ENCODE results near the gene HELZ. TPM values are rescaled to one million over a fixed set of nuclear protein-coding genes. Genes with fewer than 3 reads are reported as not detected.

Gene HELZ
- total and polyA plus RNA-seq, 2 donors (not counting 1 experiment from before 2014, with no cell fraction given) = 18.9 to 28.1 TPM

DNA sequence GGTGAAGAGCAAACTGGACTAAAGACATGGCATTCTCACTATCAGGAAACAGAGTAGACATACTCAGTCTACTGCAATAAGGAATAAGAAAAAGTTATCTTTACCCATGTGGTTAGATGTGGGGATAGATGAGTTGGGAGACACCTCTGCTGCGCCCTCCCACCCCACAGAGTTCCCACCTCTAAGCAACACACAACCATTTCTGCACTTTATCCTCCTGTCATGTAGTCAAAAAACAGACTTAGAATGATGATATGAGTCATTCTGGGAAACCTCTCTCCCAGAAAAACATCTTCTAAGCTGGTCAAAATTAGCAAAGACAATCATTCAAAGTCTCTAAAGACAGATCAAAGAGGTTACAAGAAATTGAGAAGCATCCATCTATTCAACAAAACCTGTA is 105.7 kb downstream of the HELZ start:
- H3K4me3 ChIP-seq (replicated peaks in 1 of 4; ENCODE audit: control extremely low read depth in 1 of 4, insufficient read depth in 1 of 4, low read depth in 3 of 4, low read length in 4 of 4) = no peak overlapping the region
- no peaks in the 10 kb centered on the region for H3K4me1 ChIP-seq (ENCODE audit: control insufficient read depth, extremely low read depth, insufficient read depth, low read length)
- TF ChIP-seq CTCF (conservative IDR thresholded peaks at IDR 0.05 in 1 of 2, IDR thresholded peaks at IDR 0.05 in 1 of 2; ENCODE audit: low read depth in 1 of 2, low read length in 2 of 2) (no peak), EZH2 (IDR thresholded peaks at IDR 0.05; ENCODE audit: low read length, missing control alignments) (no peak)
- DNase-seq (ENCODE audit: low read depth in 2 of 2) = no peak
- H3K9ac ChIP-seq (ENCODE audit: insufficient read depth, low read length) = no peak overlapping the region
- H3K4me2 ChIP-seq (ENCODE audit: extremely low read depth, insufficient read depth, low read length) = no peak overlapping the region
- H3K36me3 ChIP-seq (ENCODE audit: control insufficient read depth, insufficient read depth, low read length) = no peaks in the 10 kb centered on the region
- no peaks in the 10 kb centered on the region for H4K20me1 ChIP-seq (ENCODE audit: control insufficient read depth, extremely low read depth, insufficient read depth, low read length)
- no peaks in the 10 kb centered on the region for H3K9me3 ChIP-seq (ENCODE audit: control insufficient read depth, insufficient read depth, low read depth, low read length)
- no peaks in the 10 kb centered on the region for H3K27me3 ChIP-seq (ENCODE audit: control insufficient read depth, insufficient read depth, low read length)
- H3K79me2 ChIP-seq (ENCODE audit: control insufficient read depth, insufficient read depth, low read length) = no peaks in the 10 kb centered on the region
- no peak overlapping the region for H2AFZ ChIP-seq (ENCODE audit: low read length)
- no peak overlapping the region for H3K27ac ChIP-seq (ENCODE audit: insufficient read depth, low read length)

DNA sequence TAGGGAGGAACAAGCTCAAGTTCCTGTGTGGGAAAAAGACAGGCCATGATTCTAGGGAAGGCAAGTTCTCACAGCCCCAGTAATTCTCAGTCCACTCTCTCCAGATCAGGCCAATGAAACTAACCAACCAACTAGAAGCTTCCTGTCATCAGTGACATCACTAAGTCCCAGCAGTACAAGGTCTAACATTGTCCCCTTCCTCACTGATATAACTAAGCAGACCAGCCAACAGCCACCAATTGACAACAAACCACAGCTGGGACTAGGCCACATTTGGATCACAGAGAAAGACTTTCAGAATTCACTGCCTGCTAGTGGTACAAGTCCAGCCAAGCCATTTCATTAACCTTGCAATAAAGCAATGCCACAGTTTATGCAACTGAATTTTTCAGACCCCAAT is 106.6 kb downstream of the HELZ start:
- Histone ChIP-seq H3K4me1 (ENCODE audit: control insufficient read depth, extremely low read depth, insufficient read depth, low read length) (no peaks in the 10 kb centered on the region), H3K27me3 (ENCODE audit: control insufficient read depth, insufficient read depth, low read length) (no peaks in the 10 kb centered on the region), H3K36me3 (ENCODE audit: control insufficient read depth, insufficient read depth, low read length) (no peaks in the 10 kb centered on the region), H3K4me2 (ENCODE audit: extremely low read depth, insufficient read depth, low read length) (no peak overlapping the region), H3K4me3 (replicated peaks in 1 of 4; ENCODE audit: control extremely low read depth in 1 of 4, insufficient read depth in 1 of 4, low read depth in 3 of 4, low read length in 4 of 4) (no peak overlapping the region), H4K20me1 (ENCODE audit: control insufficient read depth, extremely low read depth, insufficient read depth, low read length) (no peaks in the 10 kb centered on the region), H3K9me3 (ENCODE audit: control insufficient read depth, insufficient read depth, low read depth, low read length) (no peaks in the 10 kb centered on the region), H2AFZ (ENCODE audit: low read length) (no peak overlapping the region), H3K9ac (ENCODE audit: insufficient read depth, low read length) (no peak overlapping the region), H3K27ac (ENCODE audit: insufficient read depth, low read length) (no peak overlapping the region), H3K79me2 (ENCODE audit: control insufficient read depth, insufficient read depth, low read length) (no peaks in the 10 kb centered on the region)
- no peak for TF ChIP-seq CTCF (conservative IDR thresholded peaks at IDR 0.05 in 1 of 2, IDR thresholded peaks at IDR 0.05 in 1 of 2; ENCODE audit: low read depth in 1 of 2, low read length in 2 of 2)
- no peak for TF ChIP-seq EZH2 (IDR thresholded peaks at IDR 0.05; ENCODE audit: low read length, missing control alignments)
- no peak for DNase-seq (ENCODE audit: low read depth in 2 of 2)

DNA sequence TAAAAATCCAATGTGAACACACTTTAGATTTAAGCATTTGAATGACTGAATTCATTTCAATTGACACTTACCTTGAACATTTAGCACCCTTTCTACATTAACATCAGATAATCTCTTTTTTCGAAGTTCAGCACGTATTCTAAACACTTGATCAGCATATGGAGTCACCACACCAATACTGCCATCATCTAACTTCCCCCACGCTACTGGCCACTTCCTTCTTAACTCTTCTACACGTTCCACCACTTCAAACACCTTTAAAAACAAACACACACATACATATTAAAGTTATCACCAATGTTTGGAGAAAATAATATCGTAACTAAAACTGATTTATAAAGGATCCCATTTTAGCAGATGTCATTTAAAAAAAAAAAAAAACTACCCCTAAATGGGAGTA is 107.1 kb downstream of the HELZ start:
- Histone ChIP-seq H3K4me1 (ENCODE audit: control insufficient read depth, extremely low read depth, insufficient read depth, low read length) (no peaks in the 10 kb centered on the region), H3K9ac (ENCODE audit: insufficient read depth, low read length) (no peak overlapping the region), H3K36me3 (ENCODE audit: control insufficient read depth, insufficient read depth, low read length) (no peaks in the 10 kb centered on the region), H4K20me1 (ENCODE audit: control insufficient read depth, extremely low read depth, insufficient read depth, low read length) (no peaks in the 10 kb centered on the region), H3K4me3 (replicated peaks in 1 of 4; ENCODE audit: control extremely low read depth in 1 of 4, insufficient read depth in 1 of 4, low read depth in 3 of 4, low read length in 4 of 4) (no peak overlapping the region), H3K9me3 (ENCODE audit: control insufficient read depth, insufficient read depth, low read depth, low read length) (no peaks in the 10 kb centered on the region), H3K27me3 (ENCODE audit: control insufficient read depth, insufficient read depth, low read length) (no peaks in the 10 kb centered on the region), H3K79me2 (ENCODE audit: control insufficient read depth, insufficient read depth, low read length) (no peaks in the 10 kb centered on the region), H3K27ac (ENCODE audit: insufficient read depth, low read length) (no peak overlapping the region), H3K4me2 (ENCODE audit: extremely low read depth, insufficient read depth, low read length) (no peak overlapping the region), H2AFZ (ENCODE audit: low read length) (no peak overlapping the region)
- TF ChIP-seq EZH2 (IDR thresholded peaks at IDR 0.05; ENCODE audit: low read length, missing control alignments) = no peak
- TF ChIP-seq CTCF (conservative IDR thresholded peaks at IDR 0.05 in 1 of 2, IDR thresholded peaks at IDR 0.05 in 1 of 2; ENCODE audit: low read depth in 1 of 2, low read length in 2 of 2) = no peak
- no peak for DNase-seq (ENCODE audit: low read depth in 2 of 2)

Data from fibroblast of lung (primary cell).